ENCODE measurements around the gene TRIM46.
A peak's percentile ranks its signal among the peaks of the same experiment; 100 is the strongest.
"Not testable (repeated sequence)": the region's sequence is repeated elsewhere in the genome, so short reads cannot be mapped to it uniquely, and the experiment has no call there.

Gene TRIM46

GRCh38 chr1:155205035-155205434 is 31.4 kb downstream of the TRIM46 start:
- DNase-seq (ENCODE audit: low spot score), result no peak

DNA sequence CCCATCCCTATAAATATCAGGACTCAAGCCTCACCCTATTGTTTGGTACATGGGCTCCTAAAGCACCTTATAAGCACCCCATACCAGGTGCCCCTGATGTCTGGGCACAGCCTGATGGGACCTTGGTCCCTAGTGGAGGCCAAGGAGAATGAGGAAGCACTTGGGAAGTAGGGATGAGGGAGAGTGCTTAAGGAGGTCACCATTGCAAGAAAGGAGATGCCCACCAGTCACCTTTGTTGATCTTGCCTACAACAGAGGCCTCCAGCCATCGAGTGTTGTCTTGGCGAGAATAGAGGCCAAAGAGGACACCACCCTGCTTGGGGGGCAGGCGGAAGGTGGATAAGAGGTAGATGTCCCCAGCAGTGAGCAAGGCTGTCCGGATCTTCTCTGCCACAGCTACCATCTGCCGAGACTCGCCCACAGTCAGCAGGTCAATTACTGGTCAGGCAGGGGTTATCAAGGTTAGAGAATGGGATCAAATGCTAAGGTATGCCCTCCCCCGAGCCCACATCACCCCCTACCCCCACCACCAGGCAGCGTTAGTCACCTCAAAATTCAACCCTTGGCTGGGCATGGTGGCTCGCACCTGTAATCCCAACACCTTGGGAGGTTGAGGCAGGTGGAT is 32.4 kb downstream of the TRIM46 start:
- DNase-seq (ENCODE audit: low spot score), result no peak

DNA sequence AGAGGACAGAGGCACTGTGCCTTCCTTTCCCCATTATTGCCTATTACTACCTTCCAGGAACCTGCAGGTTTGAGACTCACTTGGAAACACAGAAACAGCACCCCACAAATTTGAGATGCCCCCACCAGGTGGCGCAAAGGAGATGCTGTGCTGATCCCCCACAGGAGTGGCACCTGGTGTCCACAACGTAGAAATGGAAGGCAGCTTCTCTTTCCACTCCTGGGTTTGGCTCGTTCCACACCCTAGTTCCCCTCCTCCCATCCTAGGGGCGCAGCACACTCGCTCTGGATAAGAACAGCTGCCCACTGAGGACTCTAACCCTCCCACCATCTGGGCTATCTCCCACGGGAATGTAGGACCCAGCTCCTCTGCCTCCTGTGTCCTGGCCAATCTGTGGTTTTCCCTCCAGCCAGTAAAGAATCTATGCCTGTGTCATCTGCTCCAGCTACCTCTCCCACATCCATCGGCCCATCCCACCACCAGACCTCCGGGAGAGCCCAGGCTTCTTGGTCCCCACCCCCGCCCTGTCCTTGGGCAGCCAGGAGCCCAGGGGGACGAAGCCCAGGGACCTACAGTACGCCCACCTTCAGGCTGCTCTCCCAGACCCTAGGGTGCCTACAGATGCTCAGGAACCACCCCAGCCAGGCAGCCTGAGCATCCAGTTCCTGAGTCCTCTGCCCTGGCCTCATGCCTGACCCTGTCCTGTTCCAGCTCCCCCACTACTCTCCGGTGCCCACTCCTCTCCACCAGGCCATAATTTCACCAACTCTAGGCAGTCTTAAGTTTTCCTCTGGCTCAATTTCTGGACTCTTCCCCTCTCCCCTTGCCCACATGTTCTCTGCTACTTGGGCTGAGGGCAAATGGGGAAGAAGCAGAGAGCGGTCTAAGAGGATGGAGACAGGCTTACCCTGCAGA is 33.5 kb downstream of the TRIM46 start:
- DNase-seq (ENCODE audit: low spot score), result peak; percentile 85

GRCh38 chr1:155207806-155208540 is 34.3 kb downstream of the TRIM46 start, which contains the start of gene THBS3:
Gene THBS3 (minus strand): TSS chr1:155207897. CDS start chr1:155207876, 21 bp downstream.
- no peak for DNase-seq (ENCODE audit: low spot score)

- DNase-seq (ENCODE audit: low spot score), result peak; percentile 78
These were observed 35.1 kb downstream of the TRIM46 start, which contains the start of gene MTX1 for GRCh38 chr1:155208541-155209311. Gene MTX1 (plus strand): TSS chr1:155208695. CDS start chr1:155208805, 110 bp downstream.

GRCh38 chr1:155209312-155209721 is 35.7 kb downstream of the TRIM46 start:
- DNase-seq (ENCODE audit: low spot score), result no peak

DNA sequence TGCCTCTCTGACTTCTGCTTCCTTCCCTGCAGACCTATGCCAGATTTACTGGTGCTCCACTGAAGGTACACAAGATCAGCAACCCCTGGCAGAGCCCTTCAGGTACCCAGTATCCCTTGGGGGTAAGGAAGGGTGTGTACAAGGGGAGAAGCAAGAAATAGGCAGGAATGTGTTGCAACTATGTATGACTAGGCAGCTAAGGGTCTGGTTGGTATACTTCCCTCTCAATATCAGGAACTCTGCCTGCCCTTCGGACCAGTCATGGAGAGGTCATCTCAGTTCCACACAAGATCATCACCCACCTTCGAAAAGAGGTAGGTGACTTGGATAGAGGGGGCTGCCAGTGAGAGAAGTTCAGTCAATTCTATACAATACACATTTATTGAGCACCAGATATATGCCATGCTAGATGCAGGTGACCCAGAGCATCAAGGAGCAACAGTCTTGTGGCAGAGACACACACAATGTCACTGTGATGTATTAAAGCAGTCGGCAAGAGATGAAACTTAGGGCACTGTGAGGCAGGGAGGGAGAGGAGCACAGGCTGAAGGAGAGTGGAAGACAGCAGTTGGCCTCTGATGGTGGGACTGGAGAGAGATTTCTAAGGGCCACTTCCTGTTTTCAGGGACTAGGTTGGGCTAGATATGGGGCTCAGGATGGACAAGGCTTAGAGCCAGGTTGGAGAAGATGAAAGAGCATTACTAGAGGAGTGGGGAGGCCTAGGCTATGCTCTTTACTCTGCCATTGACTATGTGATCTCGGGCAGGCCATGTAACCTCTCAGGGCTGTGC is 36.9 kb downstream of the TRIM46 start:
- no peak for DNase-seq (ENCODE audit: low spot score)

- DNase-seq (ENCODE audit: low spot score), result not testable (repeated sequence)
These were observed 37.9 kb downstream of the TRIM46 start for GRCh38 chr1:155211381-155212050.

DNA sequence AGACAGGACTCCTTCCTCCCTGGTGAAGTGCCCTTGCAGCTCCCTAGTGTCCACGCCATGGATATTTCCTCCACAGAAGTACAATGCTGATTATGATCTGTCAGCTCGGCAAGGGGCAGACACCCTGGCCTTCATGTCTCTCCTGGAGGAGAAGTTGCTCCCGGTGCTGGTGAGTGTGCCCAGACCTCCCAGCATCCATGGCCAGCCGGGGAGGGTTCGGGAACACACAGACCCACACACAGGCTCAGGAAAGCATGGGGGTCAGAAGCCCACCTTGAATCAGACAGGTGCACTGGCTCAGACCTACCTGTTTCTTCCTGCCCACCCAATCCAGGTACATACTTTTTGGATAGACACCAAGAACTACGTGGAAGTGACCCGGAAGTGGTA is 38.4 kb downstream of the TRIM46 start:
- DNase-seq (ENCODE audit: low spot score), result not testable (repeated sequence)

- not testable (repeated sequence) for DNase-seq (ENCODE audit: low spot score)
These were observed 41.1 kb downstream of the TRIM46 start for GRCh38 chr1:155214702-155215101.

GRCh38 chr1:155218854-155219591 is 45.4 kb downstream of the TRIM46 start:
- DNase-seq (ENCODE audit: low spot score), result no peak

DNA sequence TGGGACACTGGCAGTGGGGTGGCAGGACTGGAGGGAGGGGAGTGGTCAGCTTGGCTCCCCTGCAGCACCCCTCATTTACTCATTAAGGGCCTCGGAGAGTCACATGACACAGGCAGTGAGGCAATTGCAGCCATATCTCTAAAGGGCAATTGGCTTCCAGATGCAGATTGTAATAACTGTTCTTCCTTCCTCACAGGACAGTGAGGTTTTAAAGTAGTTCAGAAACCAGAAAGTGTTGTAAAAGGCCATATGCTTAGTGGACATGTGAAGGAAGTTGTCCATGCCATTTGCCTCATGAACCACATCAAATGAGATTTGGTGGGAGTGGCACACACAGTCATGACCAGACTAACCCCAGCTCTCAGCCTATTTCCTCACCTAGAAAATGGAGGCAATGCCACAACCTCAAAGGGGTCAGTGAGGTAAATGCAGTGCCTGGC is 46.0 kb downstream of the TRIM46 start:
- no peak for DNase-seq (ENCODE audit: low spot score)

DNA sequence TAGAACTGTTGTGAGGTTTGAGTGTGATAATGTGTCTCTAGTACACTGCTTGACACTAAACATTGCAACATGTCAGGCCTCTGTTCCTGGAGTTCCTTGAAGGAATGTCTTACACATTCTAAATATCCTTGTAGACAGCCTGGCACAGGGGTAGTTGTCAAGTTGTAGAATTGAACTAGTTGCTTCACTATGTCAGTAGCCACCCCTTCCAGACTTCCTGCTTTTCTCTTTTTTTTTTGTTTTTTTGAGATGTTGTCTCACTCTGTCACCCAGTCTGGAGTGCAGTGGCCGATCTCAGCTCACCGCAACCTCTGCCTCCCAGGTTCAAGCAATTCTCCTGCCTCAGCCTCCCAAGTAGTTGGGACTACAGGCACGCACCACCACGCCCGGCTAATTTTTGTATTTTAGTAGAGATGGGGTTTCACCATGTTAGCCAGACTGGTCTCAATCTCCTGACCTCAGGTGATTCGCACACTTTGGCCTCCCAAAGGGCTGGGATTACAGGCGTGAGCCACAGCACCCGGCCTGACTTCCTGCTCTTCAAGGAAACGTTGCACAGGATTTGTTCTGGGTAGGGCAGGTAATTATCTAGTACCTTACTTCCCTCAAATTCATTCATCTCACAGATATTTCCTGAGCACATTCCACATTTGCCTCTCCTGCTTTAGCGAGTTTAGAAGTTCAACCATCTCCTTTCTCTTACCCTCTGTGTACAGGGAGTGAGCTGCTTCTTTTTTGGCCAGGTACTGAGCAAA is 46.7 kb downstream of the TRIM46 start:
- DNase-seq (ENCODE audit: low spot score), result not testable (repeated sequence)

GRCh38 chr1:155223047-155223446 is 49.4 kb downstream of the TRIM46 start:
- no peak for DNase-seq (ENCODE audit: low spot score)

DNA sequence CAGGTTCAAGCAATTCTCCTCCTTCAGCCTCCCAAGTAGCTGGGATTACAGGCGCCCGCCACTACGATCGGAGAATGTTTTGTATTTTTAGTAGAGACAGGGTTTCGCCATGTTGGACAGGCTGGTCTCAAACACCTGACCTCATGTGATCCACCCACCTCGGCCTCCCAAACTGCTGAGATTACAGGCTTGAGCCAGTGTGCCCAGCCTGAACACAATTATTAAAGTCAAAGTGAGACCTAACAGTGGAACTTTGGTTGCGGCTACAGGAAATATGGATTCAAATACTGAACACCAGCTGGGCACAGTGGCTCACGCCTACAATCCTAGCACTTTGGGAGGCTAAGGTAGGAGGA is 51.7 kb downstream of the TRIM46 start:
- DNase-seq (ENCODE audit: low spot score), result not testable (repeated sequence)

GRCh38 chr1:155226188-155226909 is 52.7 kb downstream of the TRIM46 start:
- peak; percentile 68 for DNase-seq (ENCODE audit: low spot score)

GRCh38 chr1:155226910-155227260 is 53.2 kb downstream of the TRIM46 start:
- peak; percentile 53 for DNase-seq (ENCODE audit: low spot score)
